ENCODE data around the gene PARD3B.

Gene PARD3B

GRCh38 chr2:204948024-204948763 is 402.9 kb downstream of the PARD3B start:
- 63% methylated on average over 2 of the region's 3 CpGs for WGBS (ENCODE audit: insufficient coverage)
- Histone ChIP-seq H3K4me3 (ENCODE audit: control insufficient read depth in 1 of 7, extremely low read depth in 1 of 7, insufficient read depth in 4 of 7, low read depth in 2 of 7, low read length in 6 of 7) (no peak overlapping the region), H3K27me3 (replicated peaks in 2 of 5; ENCODE audit: control insufficient read depth in 4 of 5, insufficient read depth in 5 of 5, low read length in 4 of 5) (no peaks in the 10 kb centered on the region), H3K36me3 (ENCODE audit: control insufficient read depth in 4 of 4, insufficient read depth in 4 of 4, low read length in 3 of 4) (peaks cover 0 to 2% (median 0%) of the 10 kb centered on the region in 4 experiments), H3K9me3 (ENCODE audit: control extremely low read depth in 1 of 5, control insufficient read depth in 4 of 5, insufficient read depth in 2 of 5, low read depth in 1 of 5, low read length in 4 of 5) (peaks cover 0 to 14% (median 5%) of the 10 kb centered on the region in 5 experiments), H3K27ac (ENCODE audit: insufficient read depth in 1 of 2, low read depth in 1 of 2, low read length in 2 of 2, poor library complexity in 1 of 2, severe bottlenecking in 2 of 2) (peak overlapping the region in 1 of 2 experiments; percentile 10), H3K4me1 (ENCODE audit: control extremely low read depth in 1 of 4, control insufficient read depth in 4 of 4, insufficient read depth in 4 of 4, low read length in 3 of 4) (peaks cover 3 to 18% (median 8%) of the 10 kb centered on the region in 4 experiments)
- ChIA-PET CTCF (no interaction called here), POLR2A (no interaction called here)
- peak in 2 of 3 donors; percentile 30 to 41 for DNase-seq

- peaks cover 0 to 14% (median 5%) of the 10 kb centered on the region in 5 experiments for H3K9me3 ChIP-seq (ENCODE audit: control extremely low read depth in 1 of 5, control insufficient read depth in 4 of 5, insufficient read depth in 2 of 5, low read depth in 1 of 5, low read length in 4 of 5)
- DNase-seq, result peak in 2 of 3 donors; percentile 57 to 72
- H3K4me1 ChIP-seq (ENCODE audit: control extremely low read depth in 1 of 4, control insufficient read depth in 4 of 4, insufficient read depth in 4 of 4, low read length in 3 of 4), result peaks cover 3 to 18% (median 8%) of the 10 kb centered on the region in 4 experiments
- H3K27ac ChIP-seq (ENCODE audit: insufficient read depth in 1 of 2, low read depth in 1 of 2, low read length in 2 of 2, poor library complexity in 1 of 2, severe bottlenecking in 2 of 2), result no peak overlapping the region
- H3K27me3 ChIP-seq (replicated peaks in 2 of 5; ENCODE audit: control insufficient read depth in 4 of 5, insufficient read depth in 5 of 5, low read length in 4 of 5), result no peaks in the 10 kb centered on the region
- peak overlapping the region in 1 of 7 experiments; percentile 31 for H3K4me3 ChIP-seq (ENCODE audit: control insufficient read depth in 1 of 7, extremely low read depth in 1 of 7, insufficient read depth in 4 of 7, low read depth in 2 of 7, low read length in 6 of 7)
- POLR2A ChIA-PET, result no interaction called here
- H3K36me3 ChIP-seq (ENCODE audit: control insufficient read depth in 4 of 4, insufficient read depth in 4 of 4, low read length in 3 of 4), result peaks cover 0 to 2% (median 0%) of the 10 kb centered on the region in 4 experiments
- CTCF ChIA-PET, result no interaction called here
- WGBS (ENCODE audit: insufficient coverage), result no CpG with 5 or more reads among the region's 1 CpG
These were observed 403.5 kb downstream of the PARD3B start for GRCh38 chr2:204948822-204949221.

- POLR2A ChIA-PET, result no interaction called here
- CTCF ChIA-PET, result no interaction called here
These were observed 405.5 kb downstream of the PARD3B start for GRCh38 chr2:204950695-204951346.

GRCh38 chr2:204958371-204958770 is 413.1 kb downstream of the PARD3B start:
- WGBS (ENCODE audit: insufficient coverage), result 43% methylated on average over 1 of the region's 1 CpG
- no peaks in the 10 kb centered on the region for H3K27me3 ChIP-seq (replicated peaks in 2 of 5; ENCODE audit: control insufficient read depth in 4 of 5, insufficient read depth in 5 of 5, low read length in 4 of 5)
- H3K4me3 ChIP-seq (ENCODE audit: control insufficient read depth in 1 of 7, extremely low read depth in 1 of 7, insufficient read depth in 4 of 7, low read depth in 2 of 7, low read length in 6 of 7), result peak overlapping the region in 1 of 7 experiments; percentile 24
- no peak overlapping the region for H3K27ac ChIP-seq (ENCODE audit: insufficient read depth in 1 of 2, low read depth in 1 of 2, low read length in 2 of 2, poor library complexity in 1 of 2, severe bottlenecking in 2 of 2)
- peaks cover 0 to 7% (median 0%) of the 10 kb centered on the region in 4 experiments for H3K4me1 ChIP-seq (ENCODE audit: control extremely low read depth in 1 of 4, control insufficient read depth in 4 of 4, insufficient read depth in 4 of 4, low read length in 3 of 4)
- H3K9me3 ChIP-seq (ENCODE audit: control extremely low read depth in 1 of 5, control insufficient read depth in 4 of 5, insufficient read depth in 2 of 5, low read depth in 1 of 5, low read length in 4 of 5), result no peaks in the 10 kb centered on the region
- CTCF ChIA-PET, result no interaction called here
- H3K36me3 ChIP-seq (ENCODE audit: control insufficient read depth in 4 of 4, insufficient read depth in 4 of 4, low read length in 3 of 4), result no peaks in the 10 kb centered on the region
- no peak for DNase-seq
- POLR2A ChIA-PET, result no interaction called here

More at GRCh38 chr2:204950695-204951346, 405.5 kb downstream of the PARD3B start:
- Histone ChIP-seq H3K27ac (ENCODE audit: insufficient read depth in 1 of 2, low read depth in 1 of 2, low read length in 2 of 2, poor library complexity in 1 of 2, severe bottlenecking in 2 of 2) (no peak overlapping the region), H3K4me1 (ENCODE audit: control extremely low read depth in 1 of 4, control insufficient read depth in 4 of 4, insufficient read depth in 4 of 4, low read length in 3 of 4) (peaks cover 3 to 18% (median 8%) of the 10 kb centered on the region in 4 experiments), H3K27me3 (replicated peaks in 2 of 5; ENCODE audit: control insufficient read depth in 4 of 5, insufficient read depth in 5 of 5, low read length in 4 of 5) (no peaks in the 10 kb centered on the region), H3K9me3 (ENCODE audit: control extremely low read depth in 1 of 5, control insufficient read depth in 4 of 5, insufficient read depth in 2 of 5, low read depth in 1 of 5, low read length in 4 of 5) (peaks cover 0 to 2% (median 0%) of the 10 kb centered on the region in 5 experiments), H3K36me3 (ENCODE audit: control insufficient read depth in 4 of 4, insufficient read depth in 4 of 4, low read length in 3 of 4) (peaks cover 0 to 2% (median 0%) of the 10 kb centered on the region in 4 experiments), H3K4me3 (ENCODE audit: control insufficient read depth in 1 of 7, extremely low read depth in 1 of 7, insufficient read depth in 4 of 7, low read depth in 2 of 7, low read length in 6 of 7) (no peak overlapping the region)
- DNase-seq, result no peak
- 86% methylated on average over 1 of the region's 2 CpGs for WGBS (ENCODE audit: insufficient coverage)

- Histone ChIP-seq H3K27me3 (replicated peaks in 2 of 5; ENCODE audit: control insufficient read depth in 4 of 5, insufficient read depth in 5 of 5, low read length in 4 of 5) (no peaks in the 10 kb centered on the region), H3K27ac (ENCODE audit: insufficient read depth in 1 of 2, low read depth in 1 of 2, low read length in 2 of 2, poor library complexity in 1 of 2, severe bottlenecking in 2 of 2) (no peak overlapping the region), H3K4me3 (ENCODE audit: control insufficient read depth in 1 of 7, extremely low read depth in 1 of 7, insufficient read depth in 4 of 7, low read depth in 2 of 7, low read length in 6 of 7) (no peak overlapping the region), H3K36me3 (ENCODE audit: control insufficient read depth in 4 of 4, insufficient read depth in 4 of 4, low read length in 3 of 4) (no peaks in the 10 kb centered on the region), H3K9me3 (ENCODE audit: control extremely low read depth in 1 of 5, control insufficient read depth in 4 of 5, insufficient read depth in 2 of 5, low read depth in 1 of 5, low read length in 4 of 5) (no peaks in the 10 kb centered on the region), H3K4me1 (ENCODE audit: control extremely low read depth in 1 of 4, control insufficient read depth in 4 of 4, insufficient read depth in 4 of 4, low read length in 3 of 4) (peaks cover 14 to 31% (median 17%) of the 10 kb centered on the region in 4 experiments)
- CTCF ChIA-PET, result no interaction called here
- POLR2A ChIA-PET, result no interaction called here
- no CpG with 5 or more reads among the region's 3 CpGs for WGBS (ENCODE audit: insufficient coverage)
- no peak for DNase-seq
These were observed 419.1 kb downstream of the PARD3B start for GRCh38 chr2:204964414-204964813.

GRCh38 chr2:204966245-204966644 is 421.0 kb downstream of the PARD3B start:
- POLR2A ChIA-PET, result no interaction called here

More at GRCh38 chr2:204966245-204966644, 421.0 kb downstream of the PARD3B start:
- H3K4me3 ChIP-seq (ENCODE audit: control insufficient read depth in 1 of 7, extremely low read depth in 1 of 7, insufficient read depth in 4 of 7, low read depth in 2 of 7, low read length in 6 of 7), result no peak overlapping the region
- H3K36me3 ChIP-seq (ENCODE audit: control insufficient read depth in 4 of 4, insufficient read depth in 4 of 4, low read length in 3 of 4), result no peaks in the 10 kb centered on the region
- DNase-seq, result no peak
- H3K27ac ChIP-seq (ENCODE audit: insufficient read depth in 1 of 2, low read depth in 1 of 2, low read length in 2 of 2, poor library complexity in 1 of 2, severe bottlenecking in 2 of 2), result peak overlapping the region; percentile 10 to 31
- H3K27me3 ChIP-seq (replicated peaks in 2 of 5; ENCODE audit: control insufficient read depth in 4 of 5, insufficient read depth in 5 of 5, low read length in 4 of 5), result no peaks in the 10 kb centered on the region
- CTCF ChIA-PET, result interaction anchor here (0.6 to 0.9 kb wide), 2 partner anchors 19 to 36 kb away, joined by 3 to 4 read pairs; no protein-coding TSS in a partner anchor
- no peaks in the 10 kb centered on the region for H3K9me3 ChIP-seq (ENCODE audit: control extremely low read depth in 1 of 5, control insufficient read depth in 4 of 5, insufficient read depth in 2 of 5, low read depth in 1 of 5, low read length in 4 of 5)
- WGBS (ENCODE audit: insufficient coverage), result 40% methylated on average over 1 of the region's 5 CpGs
- peaks cover 17 to 38% (median 20%) of the 10 kb centered on the region in 4 experiments for H3K4me1 ChIP-seq (ENCODE audit: control extremely low read depth in 1 of 4, control insufficient read depth in 4 of 4, insufficient read depth in 4 of 4, low read length in 3 of 4)
